BJ (cell line): ENCODE measurements around the gene LRRC8C. TPM values are rescaled to one million over a fixed set of nuclear protein-coding genes. Genes with fewer than 3 reads are reported as not detected.
"Not testable (repeated sequence)": the region's sequence is repeated elsewhere in the genome, so short reads cannot be mapped to it uniquely, and the experiment has no call there.

ENCODE experiments used
- CTCF ChIA-PET: fragments of 350-600 bp; formaldehyde crosslinking; extraction: SDS; loops from one replicate; lab custom pipeline; 2021; ENCODE audit warnings: antibody characterized with exemption, inconsistent platforms; lab: Yijun Ruan, JAX
- POLR2A ChIA-PET: fragments of 300-600 bp; sonication (Branson Sonifier 250); formaldehyde crosslinking; extraction: SDS; loops from one replicate; lab custom pipeline; 2021; ENCODE audit warnings: antibody characterized with exemption; lab: Charles Lee
- DNase-seq: peaks from one replicate; pipeline ENCODE4 v3.0.0-alpha.2; 2011; ENCODE audit warnings: low read depth
- H3K27me3 ChIP-seq: 2 replicates; pipeline ENCODE4 v1.6.0; 2011; ENCODE audit warnings: low read length; ENCODE audit not compliant: control insufficient read depth, insufficient read depth
- H3K36me3 ChIP-seq: 2 replicates; pipeline ENCODE4 v1.5.1; 2011; ENCODE audit warnings: low read length; ENCODE audit not compliant: control insufficient read depth, insufficient read depth
- H3K4me3 ChIP-seq: 2 replicates; pipeline ENCODE4 v1.5.1; 2011; ENCODE audit warnings: low read depth, mild to moderate bottlenecking, control low read depth, low read length
- CTCF ChIP-seq: IDR thresholded peaks from 2 replicates; pipeline ENCODE4 v1.5.1; 2011; ENCODE audit warnings: low read depth, mild to moderate bottlenecking, control low read depth, inconsistent platforms, low read length, moderate library complexity; ENCODE audit not compliant: insufficient read depth
- polyA plus RNA-seq: library from polyadenylated mRNA; depleted of rRNA; stranded (reverse); fragments of >200 nt; gene quantifications from 2 replicates; pipeline ENCODE4 v1.2.3, GENCODE V29; 2011

Gene LRRC8C
- polyA plus RNA-seq, 1 experiment = 3.6 TPM

DNA sequence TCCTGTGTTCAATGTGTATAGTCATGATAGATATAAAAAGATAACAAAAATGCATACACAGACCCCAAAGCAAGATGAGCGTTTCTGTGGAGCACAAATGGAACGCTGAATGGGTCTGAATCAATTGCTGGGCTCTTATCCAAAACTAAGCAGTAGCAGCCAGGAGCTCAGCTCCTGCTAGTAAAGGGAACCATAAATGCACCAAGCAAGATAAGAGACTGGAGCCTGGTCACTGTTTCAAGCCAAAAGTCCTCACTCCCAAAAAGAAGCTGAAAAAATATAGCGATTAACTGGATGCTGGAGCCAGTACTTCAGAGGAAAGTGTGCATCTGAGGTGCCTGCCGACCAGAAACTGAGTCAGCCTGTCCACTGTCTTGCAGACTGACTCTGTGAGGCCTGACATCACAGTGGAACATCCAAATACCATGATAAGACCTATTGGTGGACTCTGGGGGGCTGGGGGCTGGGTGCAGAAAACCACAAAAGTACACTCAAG lies 68.9 kb downstream of the LRRC8C start:
- no peak for TF ChIP-seq CTCF
- H3K27me3 ChIP-seq = no peaks in the 10 kb centered on the region
- H3K4me3 ChIP-seq = no peak overlapping the region
- ChIA-PET POLR2A (no interaction called here), CTCF (interaction anchor here (2.5 kb wide), 1 partner anchor 61 kb away, joined by 9 read pairs; no protein-coding TSS in a partner anchor)
- no peaks in the 10 kb centered on the region for H3K36me3 ChIP-seq
- no peak for DNase-seq

DNA sequence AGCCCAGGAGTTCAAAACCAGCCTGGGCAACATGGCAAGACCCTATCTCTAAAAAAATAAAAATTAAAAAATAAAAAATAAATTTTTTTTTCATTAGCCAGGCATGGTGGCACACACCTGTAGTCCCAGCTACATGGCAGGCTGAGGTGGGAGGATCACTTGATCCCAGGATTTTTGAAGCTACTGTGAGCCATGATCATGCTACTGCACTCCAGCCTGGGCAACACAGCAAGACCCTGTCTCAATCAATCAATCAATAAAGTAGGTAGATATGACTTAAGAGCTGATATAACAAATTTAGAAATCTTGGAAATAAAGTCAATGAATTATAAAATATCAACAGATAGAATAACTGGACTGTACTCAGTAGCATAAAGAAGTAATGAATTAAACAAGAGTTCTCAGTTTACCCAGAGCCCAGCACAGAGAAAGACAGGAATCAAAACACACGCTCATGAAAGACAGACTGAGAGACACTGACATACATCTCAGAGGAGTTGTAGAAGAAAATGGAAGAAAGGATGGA lies 69.7 kb downstream of the LRRC8C start:
- ChIA-PET CTCF (interaction anchor here (2.5 kb wide), 1 partner anchor 60 kb away, joined by 9 read pairs; no protein-coding TSS in a partner anchor), POLR2A (no interaction called here)
- Histone ChIP-seq H3K27me3 (no peaks in the 10 kb centered on the region), H3K4me3 (no peak overlapping the region), H3K36me3 (no peaks in the 10 kb centered on the region)
- no peak for DNase-seq
- no peak for TF ChIP-seq CTCF

DNA sequence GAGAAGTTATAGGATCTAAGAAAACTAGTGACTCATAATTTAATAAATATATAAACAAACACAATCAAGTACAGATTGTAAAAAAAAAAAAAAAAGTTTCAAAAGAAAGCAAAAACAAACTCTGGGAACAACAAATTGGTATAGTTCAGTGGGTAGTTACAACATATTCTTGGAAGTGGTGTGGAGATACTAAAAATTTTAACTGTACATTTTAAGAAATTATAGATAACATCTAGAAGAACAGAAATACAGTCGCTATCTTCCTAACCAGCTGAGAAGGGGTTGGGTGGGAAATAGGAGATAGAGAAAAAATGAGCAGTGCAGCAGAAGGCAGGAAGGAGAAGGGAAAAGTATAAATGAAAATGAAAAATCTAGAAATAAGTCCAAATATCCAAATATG lies 70.5 kb downstream of the LRRC8C start:
- no peak for TF ChIP-seq CTCF
- ChIA-PET POLR2A (no interaction called here), CTCF (no interaction called here)
- DNase-seq = no peak
- no peaks in the 10 kb centered on the region for H3K27me3 ChIP-seq
- H3K4me3 ChIP-seq = no peak overlapping the region
- H3K36me3 ChIP-seq = no peaks in the 10 kb centered on the region

GRCh38 chr1:89704014-89704413 lies 71.1 kb downstream of the LRRC8C start:
- TF ChIP-seq CTCF = no peak
- no peak for DNase-seq
- POLR2A ChIA-PET = no interaction called here
- no peak overlapping the region for H3K4me3 ChIP-seq
- CTCF ChIA-PET = no interaction called here
- H3K36me3 ChIP-seq = no peaks in the 10 kb centered on the region
- no peaks in the 10 kb centered on the region for H3K27me3 ChIP-seq

DNA sequence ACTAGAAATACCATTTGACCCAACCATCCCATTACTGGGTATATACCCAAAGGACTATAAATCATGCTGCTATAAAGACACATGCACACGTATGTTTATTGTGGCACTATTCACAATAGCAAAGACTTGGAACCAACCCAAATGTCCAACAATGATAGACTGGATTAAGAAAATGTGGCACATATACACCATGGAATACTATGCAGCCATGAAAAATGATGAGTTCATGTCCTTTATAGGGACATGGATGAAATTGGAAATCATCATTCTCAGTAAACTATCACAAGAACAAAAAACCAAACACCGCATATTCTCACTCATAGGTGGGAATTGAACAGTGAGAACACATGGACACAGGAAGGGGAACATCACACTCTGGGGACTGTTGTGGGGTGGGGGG lies 72.0 kb downstream of the LRRC8C start:
- DNase-seq, POLR2A ChIA-PET, H3K36me3 ChIP-seq, CTCF ChIA-PET, H3K4me3 ChIP-seq, H3K27me3 ChIP-seq: not testable (repeated sequence)
